SK-N-SH treated with all-trans-retinoic acid at 6 μM for 48 hours (cell line): ENCODE measurements around the gene PROK1.

ENCODE experiments used
- ATAC-seq: fragments of 200-7000 bp; cut with Tn5 transposase; 3 replicates; pipeline ENCODE4 v1.9.1; 2020; ENCODE audit warnings: mild to moderate bottlenecking, moderate library complexity
- ARNTL ChIP-seq: fragments of 450-650 bp; formaldehyde crosslinking; IDR thresholded peaks from 2 replicates; pipeline ENCODE4 v1.5.0; 2020; ENCODE audit warnings: low read depth, mild to moderate bottlenecking, moderate library complexity, borderline replicate concordance
- BACH2 ChIP-seq: fragments of 250-450 bp; sonication (Bioruptor Pico); IDR thresholded peaks from 2 replicates; pipeline ENCODE4 v1.9.0; 2021; ENCODE audit warnings: mild to moderate bottlenecking, borderline replicate concordance
- ESRRG ChIP-seq: fragments of 250-450 bp; sonication (Bioruptor Pico); IDR thresholded peaks from 2 replicates; pipeline ENCODE4 v1.6.1; 2021; ENCODE audit warnings: mild to moderate bottlenecking
- GLIS3 ChIP-seq: fragments of 250-450 bp; sonication (Bioruptor Pico); IDR thresholded peaks from 2 replicates; pipeline ENCODE4 v1.5.0; 2020; ENCODE audit warnings: mild to moderate bottlenecking, moderate library complexity
- ISL1 ChIP-seq: fragments of 250-450 bp; sonication (Bioruptor Pico); IDR thresholded peaks from 2 replicates; pipeline ENCODE4 v2.1.2; 2022; ENCODE audit warnings: mild to moderate bottlenecking, moderate library complexity
- OSR1 ChIP-seq: fragments of 250-450 bp; sonication (Bioruptor Pico); IDR thresholded peaks from 2 replicates; pipeline ENCODE4 v1.8.0; 2022; ENCODE audit warnings: moderate library complexity, mild to moderate bottlenecking, inconsistent platforms
- PPARA ChIP-seq: fragments of 250-450 bp; sonication (Bioruptor Pico); IDR thresholded peaks from 2 replicates; pipeline ENCODE4 v1.5.0; 2020; ENCODE audit warnings: mild to moderate bottlenecking, borderline replicate concordance
- RARB ChIP-seq: fragments of 250-450 bp; sonication (Bioruptor Pico); IDR thresholded peaks from 2 replicates; pipeline ENCODE4 v1.8.0; 2021; ENCODE audit warnings: mild to moderate bottlenecking, moderate library complexity
- SNAI2 ChIP-seq: fragments of 250-450 bp; sonication (Bioruptor Pico); IDR thresholded peaks from 2 replicates; pipeline ENCODE4 v1.5.0; 2020; ENCODE audit warnings: mild to moderate bottlenecking, moderate library complexity
- ZC3H10 ChIP-seq: fragments of 250-450 bp; sonication (Bioruptor Pico); IDR thresholded peaks from 2 replicates; pipeline ENCODE4 v1.5.1; 2021; ENCODE audit warnings: mild to moderate bottlenecking, moderate library complexity
- ZFP3 ChIP-seq: fragments of 250-450 bp; sonication (Bioruptor Pico); IDR thresholded peaks from 2 replicates; pipeline ENCODE4 v1.5.0; 2020; ENCODE audit warnings: mild to moderate bottlenecking, moderate library complexity
- ZFP30 ChIP-seq: fragments of 450-650 bp; formaldehyde crosslinking; IDR thresholded peaks from 2 replicates; pipeline ENCODE4 v1.5.0; 2022; ENCODE audit warnings: mild to moderate bottlenecking, moderate library complexity
- ZNF70 ChIP-seq: fragments of 450-650 bp; formaldehyde crosslinking; IDR thresholded peaks from 2 replicates; pipeline ENCODE4 v1.5.0; 2020; ENCODE audit warnings: mild to moderate bottlenecking, moderate library complexity
- TF ChIP-seq, protein P1 (sequence below): fragments of 250-450 bp; sonication (Bioruptor Pico); IDR thresholded peaks from 2 replicates; pipeline ENCODE4 v1.8.0; 2021; ENCODE audit warnings: low read depth, mild to moderate bottlenecking, moderate library complexity, borderline replicate concordance
- TF ChIP-seq, protein P2 (sequence below): fragments of 250-450 bp; sonication (Bioruptor Pico); IDR thresholded peaks from 2 replicates; pipeline ENCODE4 v1.5.0; 2020; ENCODE audit warnings: mild to moderate bottlenecking, moderate library complexity
- TF ChIP-seq, protein P3 (sequence below): fragments of 250-450 bp; sonication (Bioruptor Pico); IDR thresholded peaks from 2 replicates; pipeline ENCODE4 v1.8.0; 2020; ENCODE audit warnings: mild to moderate bottlenecking, moderate library complexity, borderline replicate concordance
- TF ChIP-seq, protein P4 (sequence below): fragments of 250-450 bp; sonication (Bioruptor Pico); IDR thresholded peaks from 2 replicates; pipeline ENCODE4 v1.5.1; 2021; ENCODE audit warnings: mild to moderate bottlenecking, moderate library complexity

The PROK1 gene

DNA sequence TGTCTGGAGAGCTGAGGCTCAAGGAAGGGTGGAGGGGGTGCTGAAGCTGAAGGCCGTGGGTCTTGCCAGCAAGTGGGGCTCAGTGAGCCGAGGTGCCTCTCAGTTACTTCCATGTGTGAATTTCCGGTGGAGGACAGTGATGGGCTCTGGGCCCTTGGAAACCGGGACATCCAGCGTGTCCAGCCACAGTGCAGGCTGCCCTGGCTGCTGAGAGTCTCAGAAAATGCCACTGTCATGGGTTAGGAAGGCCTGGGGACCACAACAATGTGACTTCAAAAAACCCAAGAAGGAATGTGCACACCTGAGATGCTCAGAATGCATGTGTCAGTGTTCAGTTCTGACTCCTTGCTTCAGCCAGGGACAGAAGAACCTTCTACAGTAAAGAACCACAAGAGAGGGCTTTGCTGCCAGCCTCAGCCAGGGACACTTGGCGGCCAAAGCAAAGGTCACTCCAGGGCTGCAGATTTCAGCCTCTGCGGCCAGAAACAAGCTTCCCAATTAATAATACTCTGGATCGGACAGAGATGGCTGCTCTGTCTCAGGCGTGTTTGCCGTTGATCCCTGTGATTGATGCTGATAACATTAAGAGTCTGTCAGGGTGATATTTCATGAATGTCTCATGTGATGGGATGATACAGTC lies 30.8 kb upstream of the PROK1 start:
- TF ChIP-seq SNAI2 (CRISPR knock-in tag) (no peak), ZNF70 (CRISPR knock-in tag) (no peak), OSR1 (no peak), ZC3H10 (CRISPR knock-in tag) (no peak), GLIS3 (CRISPR knock-in tag) (no peak), RARB (CRISPR knock-in tag) (no peak), BACH2 (CRISPR knock-in tag) (no peak), ZFP30 (no peak), PPARA (CRISPR knock-in tag) (no peak)
- TF ChIP-seq, protein P1, sequence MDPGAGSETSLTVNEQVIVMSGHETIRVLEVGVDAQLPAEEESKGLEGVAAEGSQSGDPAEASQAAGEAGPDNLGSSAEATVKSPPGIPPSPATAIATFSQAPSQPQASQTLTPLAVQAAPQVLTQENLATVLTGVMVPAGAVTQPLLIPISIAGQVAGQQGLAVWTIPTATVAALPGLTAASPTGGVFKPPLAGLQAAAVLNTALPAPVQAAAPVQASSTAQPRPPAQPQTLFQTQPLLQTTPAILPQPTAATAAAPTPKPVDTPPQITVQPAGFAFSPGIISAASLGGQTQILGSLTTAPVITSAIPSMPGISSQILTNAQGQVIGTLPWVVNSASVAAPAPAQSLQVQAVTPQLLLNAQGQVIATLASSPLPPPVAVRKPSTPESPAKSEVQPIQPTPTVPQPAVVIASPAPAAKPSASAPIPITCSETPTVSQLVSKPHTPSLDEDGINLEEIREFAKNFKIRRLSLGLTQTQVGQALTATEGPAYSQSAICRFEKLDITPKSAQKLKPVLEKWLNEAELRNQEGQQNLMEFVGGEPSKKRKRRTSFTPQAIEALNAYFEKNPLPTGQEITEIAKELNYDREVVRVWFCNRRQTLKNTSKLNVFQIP: no peak
- TF ChIP-seq, protein P2, sequence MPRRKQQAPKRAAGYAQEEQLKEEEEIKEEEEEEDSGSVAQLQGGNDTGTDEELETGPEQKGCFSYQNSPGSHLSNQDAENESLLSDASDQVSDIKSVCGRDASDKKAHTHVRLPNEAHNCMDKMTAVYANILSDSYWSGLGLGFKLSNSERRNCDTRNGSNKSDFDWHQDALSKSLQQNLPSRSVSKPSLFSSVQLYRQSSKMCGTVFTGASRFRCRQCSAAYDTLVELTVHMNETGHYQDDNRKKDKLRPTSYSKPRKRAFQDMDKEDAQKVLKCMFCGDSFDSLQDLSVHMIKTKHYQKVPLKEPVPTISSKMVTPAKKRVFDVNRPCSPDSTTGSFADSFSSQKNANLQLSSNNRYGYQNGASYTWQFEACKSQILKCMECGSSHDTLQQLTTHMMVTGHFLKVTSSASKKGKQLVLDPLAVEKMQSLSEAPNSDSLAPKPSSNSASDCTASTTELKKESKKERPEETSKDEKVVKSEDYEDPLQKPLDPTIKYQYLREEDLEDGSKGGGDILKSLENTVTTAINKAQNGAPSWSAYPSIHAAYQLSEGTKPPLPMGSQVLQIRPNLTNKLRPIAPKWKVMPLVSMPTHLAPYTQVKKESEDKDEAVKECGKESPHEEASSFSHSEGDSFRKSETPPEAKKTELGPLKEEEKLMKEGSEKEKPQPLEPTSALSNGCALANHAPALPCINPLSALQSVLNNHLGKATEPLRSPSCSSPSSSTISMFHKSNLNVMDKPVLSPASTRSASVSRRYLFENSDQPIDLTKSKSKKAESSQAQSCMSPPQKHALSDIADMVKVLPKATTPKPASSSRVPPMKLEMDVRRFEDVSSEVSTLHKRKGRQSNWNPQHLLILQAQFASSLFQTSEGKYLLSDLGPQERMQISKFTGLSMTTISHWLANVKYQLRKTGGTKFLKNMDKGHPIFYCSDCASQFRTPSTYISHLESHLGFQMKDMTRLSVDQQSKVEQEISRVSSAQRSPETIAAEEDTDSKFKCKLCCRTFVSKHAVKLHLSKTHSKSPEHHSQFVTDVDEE: no peak
- TF ChIP-seq, protein P3, sequence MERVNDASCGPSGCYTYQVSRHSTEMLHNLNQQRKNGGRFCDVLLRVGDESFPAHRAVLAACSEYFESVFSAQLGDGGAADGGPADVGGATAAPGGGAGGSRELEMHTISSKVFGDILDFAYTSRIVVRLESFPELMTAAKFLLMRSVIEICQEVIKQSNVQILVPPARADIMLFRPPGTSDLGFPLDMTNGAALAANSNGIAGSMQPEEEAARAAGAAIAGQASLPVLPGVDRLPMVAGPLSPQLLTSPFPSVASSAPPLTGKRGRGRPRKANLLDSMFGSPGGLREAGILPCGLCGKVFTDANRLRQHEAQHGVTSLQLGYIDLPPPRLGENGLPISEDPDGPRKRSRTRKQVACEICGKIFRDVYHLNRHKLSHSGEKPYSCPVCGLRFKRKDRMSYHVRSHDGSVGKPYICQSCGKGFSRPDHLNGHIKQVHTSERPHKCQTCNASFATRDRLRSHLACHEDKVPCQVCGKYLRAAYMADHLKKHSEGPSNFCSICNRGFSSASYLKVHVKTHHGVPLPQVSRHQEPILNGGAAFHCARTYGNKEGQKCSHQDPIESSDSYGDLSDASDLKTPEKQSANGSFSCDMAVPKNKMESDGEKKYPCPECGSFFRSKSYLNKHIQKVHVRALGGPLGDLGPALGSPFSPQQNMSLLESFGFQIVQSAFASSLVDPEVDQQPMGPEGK (CRISPR knock-in tag): no peak
- no peak for ATAC-seq

DNA sequence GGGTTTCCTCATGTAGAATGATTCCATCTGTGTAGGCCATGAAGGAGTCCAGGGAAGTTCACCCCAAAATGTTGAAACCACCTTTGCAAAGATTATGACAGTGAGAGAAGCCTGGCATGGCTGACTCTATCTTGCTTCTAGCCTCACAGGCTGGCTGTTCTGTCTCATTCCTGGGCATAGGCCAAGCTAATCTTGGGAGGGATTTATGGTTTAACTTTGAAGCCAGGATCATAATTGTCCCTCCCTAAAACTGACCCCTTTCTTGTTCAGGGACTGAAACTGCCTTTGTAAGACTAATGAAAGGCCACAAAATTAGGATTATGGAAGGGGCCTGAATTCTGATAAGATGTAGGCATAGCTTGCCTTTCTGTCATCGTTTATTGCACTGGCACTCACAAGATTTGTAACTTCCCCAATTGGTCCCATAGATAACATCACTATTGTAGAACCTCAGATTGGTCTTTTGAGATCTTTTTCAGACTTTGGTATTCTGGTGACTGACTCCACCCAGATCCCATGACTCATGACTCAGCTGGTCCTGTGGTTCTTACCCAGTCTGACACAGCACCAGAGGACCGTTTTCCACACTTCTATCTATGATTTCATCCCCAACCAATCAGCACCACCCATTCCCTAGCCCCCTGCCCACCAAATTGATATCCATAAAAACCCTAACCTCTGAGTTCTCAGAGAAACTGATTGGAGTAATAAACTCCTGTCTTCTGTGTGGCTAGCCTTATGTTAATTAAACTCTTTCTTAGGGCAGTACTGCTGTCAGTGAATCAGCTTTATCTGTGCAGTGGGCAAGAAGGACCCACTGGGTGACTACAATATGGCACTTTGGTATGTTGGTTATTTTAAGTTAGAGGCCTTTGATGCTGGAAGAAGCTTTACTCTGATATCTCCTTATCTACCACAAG lies 29.8 kb upstream of the PROK1 start:
- no peak for TF ChIP-seq OSR1
- TF ChIP-seq ISL1: no peak
- no peak for TF ChIP-seq ZNF70 (CRISPR knock-in tag)
- no peak for TF ChIP-seq ESRRG (CRISPR knock-in tag)
- TF ChIP-seq, protein P1: no peak
- TF ChIP-seq SNAI2 (CRISPR knock-in tag): no peak
- no peak for TF ChIP-seq ARNTL (CRISPR knock-in tag)
- no peak for TF ChIP-seq GLIS3 (CRISPR knock-in tag)
- no peak for TF ChIP-seq BACH2 (CRISPR knock-in tag)
- no peak for TF ChIP-seq ZC3H10 (CRISPR knock-in tag)
- TF ChIP-seq PPARA (CRISPR knock-in tag): no peak
- TF ChIP-seq ZFP3 (CRISPR knock-in tag): no peak
- TF ChIP-seq, protein P4, sequence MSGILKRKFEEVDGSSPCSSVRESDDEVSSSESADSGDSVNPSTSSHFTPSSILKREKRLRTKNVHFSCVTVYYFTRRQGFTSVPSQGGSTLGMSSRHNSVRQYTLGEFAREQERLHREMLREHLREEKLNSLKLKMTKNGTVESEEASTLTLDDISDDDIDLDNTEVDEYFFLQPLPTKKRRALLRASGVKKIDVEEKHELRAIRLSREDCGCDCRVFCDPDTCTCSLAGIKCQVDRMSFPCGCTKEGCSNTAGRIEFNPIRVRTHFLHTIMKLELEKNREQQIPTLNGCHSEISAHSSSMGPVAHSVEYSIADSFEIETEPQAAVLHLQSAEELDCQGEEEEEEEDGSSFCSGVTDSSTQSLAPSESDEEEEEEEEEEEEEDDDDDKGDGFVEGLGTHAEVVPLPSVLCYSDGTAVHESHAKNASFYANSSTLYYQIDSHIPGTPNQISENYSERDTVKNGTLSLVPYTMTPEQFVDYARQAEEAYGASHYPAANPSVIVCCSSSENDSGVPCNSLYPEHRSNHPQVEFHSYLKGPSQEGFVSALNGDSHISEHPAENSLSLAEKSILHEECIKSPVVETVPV (CRISPR knock-in tag): no peak
- no peak for ATAC-seq
